Mesendoderm (in vitro differentiated cells): ENCODE data around the gene ZBTB7C.

Source experiments
- DNase-seq: peaks from one replicate; pipeline ENCODE4 v3.0.0; 2013
- H2AK5ac ChIP-seq: 2 replicates; pipeline ENCODE4 v1.6.1; 2013; ENCODE audit warnings: low read length, inconsistent platforms
- H2BK120ac ChIP-seq: 2 replicates; pipeline ENCODE4 v1.6.1; 2013; ENCODE audit warnings: low read depth, mild to moderate bottlenecking, low read length, moderate library complexity, mixed read lengths
- H2BK15ac ChIP-seq: replicated peaks from 2 replicates; pipeline ENCODE4 v1.6.1; 2013; ENCODE audit warnings: low read depth, mild to moderate bottlenecking, moderate library complexity
- H2BK5ac ChIP-seq: 2 replicates; pipeline ENCODE4 v1.6.1; 2013; ENCODE audit warnings: low read length, inconsistent platforms
- H3K18ac ChIP-seq: 2 replicates; pipeline ENCODE4 v1.6.1; 2013; ENCODE audit warnings: mild to moderate bottlenecking, low read length, mixed read lengths
- H3K23ac ChIP-seq: one replicate; pipeline ENCODE4 v1.6.1; 2013; ENCODE audit warnings: low read length
- H3K27ac ChIP-seq: 2 replicates; pipeline ENCODE4 v1.5.1; 2013; ENCODE audit warnings: low read depth, mild to moderate bottlenecking, inconsistent platforms, low read length, moderate library complexity
- H3K27me3 ChIP-seq: 2 replicates; pipeline ENCODE4 v1.6.1; 2013; ENCODE audit warnings: low read length, control low read depth, mild to moderate bottlenecking, inconsistent platforms; ENCODE audit not compliant: insufficient read depth, poor library complexity
- H3K36me3 ChIP-seq: 2 replicates; pipeline ENCODE4 v1.6.1; 2013; ENCODE audit warnings: low read length, inconsistent platforms; ENCODE audit not compliant: control insufficient read depth, insufficient read depth
- H3K4ac ChIP-seq: one replicate; pipeline ENCODE4 v1.6.1; 2013; ENCODE audit warnings: low read depth, mild to moderate bottlenecking, low read length, moderate library complexity
- H3K4me1 ChIP-seq: 2 replicates; pipeline ENCODE4 v1.6.1; 2013; ENCODE audit warnings: low read depth, low read length, inconsistent platforms; ENCODE audit not compliant: control insufficient read depth
- H3K4me2 ChIP-seq: 2 replicates; pipeline ENCODE4 v1.6.1; 2013; ENCODE audit warnings: low read length
- H3K4me3 ChIP-seq: 2 replicates; pipeline ENCODE4 v1.5.1; 2013; ENCODE audit warnings: mild to moderate bottlenecking, low read length
- H3K56ac ChIP-seq: one replicate; pipeline ENCODE4 v1.6.1; 2013; ENCODE audit warnings: low read length
- H3K79me1 ChIP-seq: 2 replicates; pipeline ENCODE4 v1.6.1; 2013; ENCODE audit warnings: low read length, inconsistent platforms
- H3K79me2 ChIP-seq: 2 replicates; pipeline ENCODE4 v1.6.1; 2013; ENCODE audit warnings: mild to moderate bottlenecking, low read length; ENCODE audit not compliant: control insufficient read depth, insufficient read depth
- H3K9ac ChIP-seq: 2 replicates; pipeline ENCODE4 v1.6.1; 2013; ENCODE audit warnings: low read length, inconsistent platforms
- H4K5ac ChIP-seq: one replicate; pipeline ENCODE4 v1.6.1; 2013; ENCODE audit warnings: low read length
- H4K8ac ChIP-seq: one replicate; pipeline ENCODE4 v1.6.1; 2013; ENCODE audit warnings: low read depth, mild to moderate bottlenecking, control low read depth, low read length, moderate library complexity
- WGBS: extraction: QIAGEN DNeasy Blood & Tissue Kit; methylation state at CpG from one replicate; pipeline ENCODE4 v1.1.7; 2013; ENCODE audit warnings: low lambda C conversion rate, missing lambda C conversion rate; ENCODE audit not compliant: insufficient coverage; ENCODE audit errors: extremely low coverage; 5-methylcytosine and 5-hydroxymethylcytosine counted together

The ZBTB7C gene

GRCh38 chr18:48354746-48355260 lies 54.4 kb downstream of the ZBTB7C start:
- WGBS: no CpG with 5 or more reads among the region's 4 CpGs
- DNase-seq: no peak
- no peaks in the 10 kb centered on the region for H3K79me2 ChIP-seq
- H2BK120ac ChIP-seq: no peak overlapping the region
- H4K8ac ChIP-seq: no peak overlapping the region
- H3K4ac ChIP-seq: no peak overlapping the region
- no peak overlapping the region for H2BK5ac ChIP-seq
- no peaks in the 10 kb centered on the region for H3K79me1 ChIP-seq
- no peak overlapping the region for H2BK15ac ChIP-seq
- H3K27me3 ChIP-seq: no peaks in the 10 kb centered on the region
- H3K4me1 ChIP-seq: peaks cover 13% of the 10 kb centered on the region
- no peak overlapping the region for H3K27ac ChIP-seq
- H3K18ac ChIP-seq: no peak overlapping the region
- no peak overlapping the region for H3K23ac ChIP-seq
- no peak overlapping the region for H3K56ac ChIP-seq
- H3K36me3 ChIP-seq: no peaks in the 10 kb centered on the region
- H4K5ac ChIP-seq: no peak overlapping the region
- H3K9ac ChIP-seq: no peak overlapping the region
- peak overlapping the region; percentile 46 for H2AK5ac ChIP-seq
- H3K4me2 ChIP-seq: no peak overlapping the region
- no peak overlapping the region for H3K4me3 ChIP-seq

DNA sequence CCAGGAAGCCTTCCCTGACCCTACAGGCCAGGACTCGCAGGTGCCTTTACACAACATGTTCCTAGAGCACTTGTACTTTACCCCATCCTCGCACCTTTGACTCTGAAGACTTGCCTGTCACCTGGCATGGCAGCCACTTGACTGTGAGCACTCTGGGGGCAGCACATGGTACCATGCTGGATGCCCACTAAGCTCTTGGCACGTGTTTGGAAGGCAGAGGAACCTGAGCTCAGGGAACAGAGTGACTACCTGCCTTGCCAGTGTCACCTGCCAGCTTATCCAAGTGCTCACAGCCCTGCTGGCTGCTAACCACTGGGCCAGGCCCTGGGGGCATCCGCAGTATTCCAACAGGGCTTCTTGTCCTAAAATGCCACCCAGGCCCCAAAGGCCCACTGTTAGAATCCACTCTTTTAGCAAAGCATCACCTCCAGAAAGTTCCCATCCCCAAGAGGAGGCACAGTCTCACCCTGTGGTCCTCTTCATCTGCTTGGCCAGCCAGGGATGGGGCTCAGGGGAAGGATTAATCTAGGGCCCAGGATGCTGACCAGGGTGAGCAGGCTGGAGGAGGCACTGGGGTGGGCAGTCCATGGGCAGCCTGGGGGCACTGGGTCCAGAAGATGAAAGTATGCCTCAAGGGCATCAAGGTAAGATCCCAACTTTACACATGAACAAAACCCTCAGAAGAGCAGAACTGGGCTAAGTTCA lies 57.0 kb downstream of the ZBTB7C start:
- Histone ChIP-seq H3K56ac (peak overlapping the region; percentile 46), H2AK5ac (peak overlapping the region; percentile 1), H3K4me2 (no peak overlapping the region), H3K18ac (no peak overlapping the region), H3K4ac (no peak overlapping the region), H2BK120ac (no peak overlapping the region), H3K23ac (no peak overlapping the region), H3K27me3 (no peaks in the 10 kb centered on the region), H3K79me2 (no peaks in the 10 kb centered on the region), H3K36me3 (no peaks in the 10 kb centered on the region), H3K27ac (no peak overlapping the region), H3K4me3 (no peak overlapping the region), H3K9ac (no peak overlapping the region), H2BK5ac (no peak overlapping the region), H2BK15ac (no peak overlapping the region), H4K5ac (no peak overlapping the region), H4K8ac (no peak overlapping the region), H3K79me1 (no peaks in the 10 kb centered on the region), H3K4me1 (peaks cover 5% of the 10 kb centered on the region)
- WGBS: no CpG with 5 or more reads among the region's 4 CpGs
- no peak for DNase-seq

DNA sequence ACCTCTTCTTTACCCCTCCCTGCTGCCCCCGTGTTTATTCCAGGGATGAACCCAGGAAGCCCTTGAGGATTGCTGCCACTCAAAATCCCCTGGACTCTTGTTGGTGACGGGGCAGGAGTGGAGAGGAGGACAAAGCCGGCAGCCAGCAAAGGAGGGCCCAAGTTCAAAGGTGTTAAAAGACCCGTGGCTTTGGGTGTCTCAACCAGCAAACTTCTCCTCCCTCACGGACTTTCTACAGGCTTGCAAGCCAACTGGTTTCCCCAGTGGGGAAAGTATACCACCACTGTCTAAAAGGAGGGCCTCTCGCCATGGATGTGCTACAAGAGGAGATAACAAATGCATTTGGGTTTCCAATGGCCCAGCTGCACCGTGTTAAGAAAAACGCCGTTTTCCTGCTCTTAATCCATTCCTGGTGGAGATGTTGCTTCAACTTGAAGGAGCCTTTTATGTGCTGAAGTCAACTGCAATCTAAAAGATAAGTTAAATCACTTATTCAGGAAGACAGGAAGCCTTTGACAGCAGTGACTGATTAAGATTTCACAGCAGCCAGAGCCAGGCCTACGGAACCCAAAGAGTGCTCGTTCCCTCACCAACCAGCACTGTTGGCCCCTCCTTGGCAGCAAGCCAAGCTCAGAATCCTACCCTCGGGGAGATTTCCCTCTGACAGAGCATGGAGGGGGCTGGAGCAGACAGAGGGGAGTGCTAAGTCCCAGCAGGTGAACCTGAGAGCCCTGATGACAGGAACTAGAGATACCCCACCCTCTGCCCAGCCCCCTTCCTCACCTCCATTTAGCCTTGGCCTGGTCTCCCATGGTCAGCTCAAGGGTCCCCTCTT lies 57.8 kb downstream of the ZBTB7C start:
- no peak overlapping the region for H3K9ac ChIP-seq
- H2BK15ac ChIP-seq: no peak overlapping the region
- H3K4me2 ChIP-seq: no peak overlapping the region
- no peaks in the 10 kb centered on the region for H3K79me1 ChIP-seq
- no peak overlapping the region for H2BK120ac ChIP-seq
- H3K4ac ChIP-seq: no peak overlapping the region
- H4K8ac ChIP-seq: no peak overlapping the region
- peak; percentile 87 for DNase-seq
- H3K36me3 ChIP-seq: no peaks in the 10 kb centered on the region
- peaks cover 5% of the 10 kb centered on the region for H3K4me1 ChIP-seq
- peak overlapping the region; percentile 1 for H2AK5ac ChIP-seq
- H3K27ac ChIP-seq: peak overlapping the region; percentile 67
- H3K56ac ChIP-seq: peak overlapping the region; percentile 66
- H3K4me3 ChIP-seq: no peak overlapping the region
- H3K23ac ChIP-seq: no peak overlapping the region
- H2BK5ac ChIP-seq: peak overlapping the region; percentile 45
- no peaks in the 10 kb centered on the region for H3K27me3 ChIP-seq
- no CpG with 5 or more reads among the region's 12 CpGs for WGBS
- no peaks in the 10 kb centered on the region for H3K79me2 ChIP-seq
- peak overlapping the region; percentile 12 for H4K5ac ChIP-seq
- H3K18ac ChIP-seq: peak overlapping the region; percentile 60

DNA sequence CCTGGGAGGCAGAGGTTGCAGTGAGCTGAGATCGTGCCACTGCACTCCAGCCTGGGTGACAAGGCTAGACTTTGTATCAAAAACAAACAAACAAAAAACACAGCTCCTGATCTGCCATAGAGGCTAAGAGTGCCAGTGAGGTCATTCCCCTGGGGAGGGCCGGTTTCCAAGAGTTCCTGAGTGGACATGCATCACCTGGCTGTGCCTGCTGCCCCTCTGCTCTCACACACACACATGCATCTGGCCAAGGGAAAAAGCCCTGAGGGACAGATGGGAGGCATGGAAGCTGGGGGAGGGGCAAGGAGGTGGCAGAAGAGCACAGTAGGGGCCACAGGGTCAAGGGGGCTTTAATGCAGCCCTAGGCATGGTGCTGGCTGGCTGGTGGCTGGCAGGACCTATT lies 60.4 kb downstream of the ZBTB7C start:
- H2BK5ac ChIP-seq: no peak overlapping the region
- H3K79me1 ChIP-seq: no peaks in the 10 kb centered on the region
- no peak overlapping the region for H2BK15ac ChIP-seq
- H4K8ac ChIP-seq: no peak overlapping the region
- peaks cover 5% of the 10 kb centered on the region for H3K4me1 ChIP-seq
- H3K4ac ChIP-seq: no peak overlapping the region
- H3K56ac ChIP-seq: no peak overlapping the region
- H3K36me3 ChIP-seq: no peaks in the 10 kb centered on the region
- H3K9ac ChIP-seq: no peak overlapping the region
- no peaks in the 10 kb centered on the region for H3K27me3 ChIP-seq
- no peak overlapping the region for H3K23ac ChIP-seq
- no peak for DNase-seq
- no peak overlapping the region for H2AK5ac ChIP-seq
- no peak overlapping the region for H3K18ac ChIP-seq
- no peaks in the 10 kb centered on the region for H3K79me2 ChIP-seq
- no peak overlapping the region for H2BK120ac ChIP-seq
- no CpG with 5 or more reads among the region's 2 CpGs for WGBS
- H4K5ac ChIP-seq: no peak overlapping the region
- H3K4me3 ChIP-seq: no peak overlapping the region
- H3K4me2 ChIP-seq: no peak overlapping the region
- no peak overlapping the region for H3K27ac ChIP-seq

GRCh38 chr18:48347756-48348326 lies 61.3 kb downstream of the ZBTB7C start:
- DNase-seq: no peak
- WGBS: no CpG with 5 or more reads among the region's 3 CpGs

More at GRCh38 chr18:48347756-48348326, 61.3 kb downstream of the ZBTB7C start:
- Histone ChIP-seq H3K36me3 (no peaks in the 10 kb centered on the region), H4K5ac (no peak overlapping the region), H3K79me1 (no peaks in the 10 kb centered on the region), H2AK5ac (no peak overlapping the region), H2BK5ac (no peak overlapping the region), H3K79me2 (no peaks in the 10 kb centered on the region), H3K4ac (no peak overlapping the region), H3K18ac (no peak overlapping the region), H3K9ac (no peak overlapping the region), H3K23ac (no peak overlapping the region), H4K8ac (no peak overlapping the region), H3K27ac (no peak overlapping the region), H3K4me3 (no peak overlapping the region), H2BK15ac (no peak overlapping the region), H3K4me2 (no peak overlapping the region), H3K27me3 (no peaks in the 10 kb centered on the region), H3K56ac (no peak overlapping the region), H2BK120ac (no peak overlapping the region), H3K4me1 (peaks cover 5% of the 10 kb centered on the region)
